ENCODE results near the gene OR52A5. TPM values are rescaled to one million over a fixed set of nuclear protein-coding genes. Genes with fewer than 3 reads are reported as not detected.

Gene OR52A5
- total and polyA plus RNA-seq, 2 donors from 2014 or later = not detected

DNA sequence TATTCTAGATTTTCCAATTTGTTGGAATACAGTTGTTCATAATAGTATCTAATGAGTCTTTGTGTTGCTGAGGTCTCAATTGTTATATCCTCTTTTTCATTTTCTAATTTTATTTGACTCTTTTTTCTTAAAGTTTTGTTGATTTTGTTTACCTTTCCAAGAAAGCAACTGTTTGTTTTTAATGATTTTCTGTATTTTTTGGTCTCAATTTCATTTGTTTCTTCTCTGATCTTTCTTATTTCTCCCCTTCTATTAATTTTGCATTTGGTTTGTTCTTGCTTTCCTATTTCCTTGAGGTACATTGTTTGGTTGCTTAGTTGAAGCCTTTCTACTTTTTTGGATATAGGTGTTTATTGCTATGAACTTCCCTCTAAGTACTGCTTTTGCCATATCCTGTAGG lies 21.6 kb upstream of the OR52A5 start:
- Histone ChIP-seq H3K9me3 (ENCODE audit: control insufficient read depth in 2 of 3, insufficient read depth in 1 of 3, low read length in 3 of 3) (no peaks in the 10 kb centered on the region), H3K4me1 (ENCODE audit: control insufficient read depth in 2 of 3, insufficient read depth in 2 of 3, low read depth in 1 of 3, low read length in 3 of 3) (no peaks in the 10 kb centered on the region), H3K27ac (ENCODE audit: low read depth in 2 of 2, low read length in 2 of 2) (no peak overlapping the region), H3K27me3 (ENCODE audit: control insufficient read depth, insufficient read depth, low read length) (no peaks in the 10 kb centered on the region), H3K9ac (ENCODE audit: low read length in 3 of 3) (no peak overlapping the region), H3K36me3 (ENCODE audit: control insufficient read depth in 2 of 3, insufficient read depth in 3 of 3, low read length in 3 of 3) (no peaks in the 10 kb centered on the region), H3K4me3 (ENCODE audit: low read length in 3 of 3) (no peak overlapping the region)
- intact Hi-C loops (cut with DNase I) = no loop called here
- no peak for FAIRE-seq
- TF ChIP-seq, protein P1, sequence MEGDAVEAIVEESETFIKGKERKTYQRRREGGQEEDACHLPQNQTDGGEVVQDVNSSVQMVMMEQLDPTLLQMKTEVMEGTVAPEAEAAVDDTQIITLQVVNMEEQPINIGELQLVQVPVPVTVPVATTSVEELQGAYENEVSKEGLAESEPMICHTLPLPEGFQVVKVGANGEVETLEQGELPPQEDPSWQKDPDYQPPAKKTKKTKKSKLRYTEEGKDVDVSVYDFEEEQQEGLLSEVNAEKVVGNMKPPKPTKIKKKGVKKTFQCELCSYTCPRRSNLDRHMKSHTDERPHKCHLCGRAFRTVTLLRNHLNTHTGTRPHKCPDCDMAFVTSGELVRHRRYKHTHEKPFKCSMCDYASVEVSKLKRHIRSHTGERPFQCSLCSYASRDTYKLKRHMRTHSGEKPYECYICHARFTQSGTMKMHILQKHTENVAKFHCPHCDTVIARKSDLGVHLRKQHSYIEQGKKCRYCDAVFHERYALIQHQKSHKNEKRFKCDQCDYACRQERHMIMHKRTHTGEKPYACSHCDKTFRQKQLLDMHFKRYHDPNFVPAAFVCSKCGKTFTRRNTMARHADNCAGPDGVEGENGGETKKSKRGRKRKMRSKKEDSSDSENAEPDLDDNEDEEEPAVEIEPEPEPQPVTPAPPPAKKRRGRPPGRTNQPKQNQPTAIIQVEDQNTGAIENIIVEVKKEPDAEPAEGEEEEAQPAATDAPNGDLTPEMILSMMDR (IDR thresholded peaks at IDR 0.05; ENCODE audit: borderline replicate concordance, extremely low read depth, insufficient read depth) = no peak
- no peak for DNase-seq

DNA sequence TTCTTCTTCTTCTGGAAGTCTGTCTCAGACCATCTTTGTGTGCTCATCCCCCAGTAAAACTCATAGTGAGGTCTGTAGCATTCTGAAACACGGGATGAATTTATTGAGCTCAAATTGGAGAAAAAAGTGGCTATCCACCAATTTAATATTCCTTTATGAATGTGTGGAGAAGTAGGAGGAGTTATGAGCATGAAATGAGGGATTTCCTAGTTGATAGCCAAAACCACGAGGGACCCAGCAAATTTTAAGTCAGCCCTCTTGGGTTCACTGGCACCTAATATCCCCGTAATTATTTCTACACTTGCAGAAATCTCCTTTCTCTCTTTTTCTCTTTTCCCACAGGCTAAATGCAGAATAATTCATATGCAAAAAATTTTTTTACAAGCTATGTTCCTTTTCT lies 16.5 kb upstream of the OR52A5 start, which contains the start of gene OR52A1:
OR52A1 (minus strand) TSS at position 101 of the 400 bp plus-strand sequence. CDS start 2,388 bp downstream, outside the sequence.
- no peaks in the 10 kb centered on the region for H3K36me3 ChIP-seq (ENCODE audit: control insufficient read depth in 2 of 3, insufficient read depth in 3 of 3, low read length in 3 of 3)
- no peaks in the 10 kb centered on the region for H3K4me1 ChIP-seq (ENCODE audit: control insufficient read depth in 2 of 3, insufficient read depth in 2 of 3, low read depth in 1 of 3, low read length in 3 of 3)
- no peak for FAIRE-seq
- H3K4me3 ChIP-seq (ENCODE audit: low read length in 3 of 3) = no peak within 1 kb of the TSS
- no peak within 1 kb of the TSS for H3K27ac ChIP-seq (ENCODE audit: low read depth in 2 of 2, low read length in 2 of 2)
- no peak within 1 kb of the TSS for H3K9ac ChIP-seq (ENCODE audit: low read length in 3 of 3)
- DNase-seq = no peak
- H3K27me3 ChIP-seq (ENCODE audit: control insufficient read depth, insufficient read depth, low read length) = no peaks in the 10 kb centered on the region
- H3K9me3 ChIP-seq (ENCODE audit: control insufficient read depth in 2 of 3, insufficient read depth in 1 of 3, low read length in 3 of 3) = no peaks in the 10 kb centered on the region
- TF ChIP-seq, protein P1 (IDR thresholded peaks at IDR 0.05; ENCODE audit: borderline replicate concordance, extremely low read depth, insufficient read depth) = no peak
- intact Hi-C loops (cut with DNase I) = no loop called here

DNA sequence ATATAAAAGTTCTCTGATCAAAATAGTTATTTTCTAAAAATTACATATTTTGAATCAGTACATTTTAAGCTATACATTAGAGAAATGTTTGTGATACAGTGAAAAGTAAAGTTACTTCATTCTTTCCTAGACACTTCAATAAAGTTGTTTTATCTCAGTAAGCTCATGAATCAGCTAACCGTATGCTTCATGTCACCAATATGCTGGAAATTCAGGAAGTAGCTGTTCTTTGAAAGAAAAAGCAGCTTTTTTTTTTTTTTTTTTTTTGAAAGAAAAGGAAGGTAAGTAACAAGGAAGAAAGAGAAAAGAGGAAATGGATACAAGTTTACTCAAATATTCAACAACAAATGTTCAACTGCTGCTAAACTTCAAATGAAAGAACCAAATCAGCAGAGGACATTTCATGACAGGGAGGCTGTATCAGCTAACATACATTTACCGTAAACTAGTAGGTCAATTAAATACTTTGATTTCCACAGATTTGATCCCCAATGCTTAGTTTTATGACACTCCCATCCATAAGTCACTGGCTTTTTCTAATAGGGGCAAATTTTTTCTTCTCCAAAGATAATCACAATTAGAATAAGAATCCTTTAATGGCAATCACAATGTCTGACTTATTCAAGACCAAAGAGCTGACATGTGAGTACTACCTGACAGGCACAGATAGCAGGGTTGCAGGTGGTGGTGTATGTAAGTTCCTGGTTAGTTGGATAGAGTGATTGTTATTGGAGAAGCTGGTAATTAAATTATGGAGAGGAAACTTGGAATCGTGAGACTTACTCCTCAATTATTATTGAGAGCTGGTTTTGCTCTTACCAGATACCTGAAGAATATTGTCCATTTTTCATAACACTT lies 15.6 kb upstream of the OR52A5 start:
- Histone ChIP-seq H3K4me3 (ENCODE audit: low read length in 3 of 3) (no peak overlapping the region), H3K4me1 (ENCODE audit: control insufficient read depth in 2 of 3, insufficient read depth in 2 of 3, low read depth in 1 of 3, low read length in 3 of 3) (no peaks in the 10 kb centered on the region), H3K9me3 (ENCODE audit: control insufficient read depth in 2 of 3, insufficient read depth in 1 of 3, low read length in 3 of 3) (no peaks in the 10 kb centered on the region), H3K9ac (ENCODE audit: low read length in 3 of 3) (no peak overlapping the region), H3K36me3 (ENCODE audit: control insufficient read depth in 2 of 3, insufficient read depth in 3 of 3, low read length in 3 of 3) (no peaks in the 10 kb centered on the region), H3K27ac (ENCODE audit: low read depth in 2 of 2, low read length in 2 of 2) (no peak overlapping the region), H3K27me3 (ENCODE audit: control insufficient read depth, insufficient read depth, low read length) (no peaks in the 10 kb centered on the region)
- no peak for FAIRE-seq
- no peak for DNase-seq
- intact Hi-C loops (cut with DNase I) = no loop called here
- TF ChIP-seq, protein P1 (IDR thresholded peaks at IDR 0.05; ENCODE audit: borderline replicate concordance, extremely low read depth, insufficient read depth) = no peak

All from kidney (tissue), 14 donors.